Measurements from ENCODE around the gene STIM2.

The STIM2 gene

GRCh38 chr4:26839016-26839415 lies 21.6 kb upstream of the STIM2 start:
- H3K9ac ChIP-seq (ENCODE audit: low read depth, low read length, poor library complexity, severe bottlenecking) = no peak overlapping the region
- no peak overlapping the region for H2AFZ ChIP-seq (ENCODE audit: low read length)
- no peaks in the 10 kb centered on the region for H3K36me3 ChIP-seq (ENCODE audit: insufficient read depth, low read length)
- H3K9me2 ChIP-seq (replicated peaks; ENCODE audit: low read depth, low read length) = no peaks in the 10 kb centered on the region
- peaks cover 5% of the 10 kb centered on the region for H3K27me3 ChIP-seq (ENCODE audit: insufficient read depth, low read length, poor library complexity, severe bottlenecking)
- peaks cover 10% of the 10 kb centered on the region for H3K4me1 ChIP-seq (ENCODE audit: insufficient read depth, low read length, poor library complexity, severe bottlenecking)
- peak overlapping the region; percentile 13 for H3K4me2 ChIP-seq (ENCODE audit: low read depth, low read length, poor library complexity, severe bottlenecking)
- H3K9me3 ChIP-seq (ENCODE audit: insufficient read depth, low read depth, low read length) = no peaks in the 10 kb centered on the region
- H3F3A ChIP-seq (ENCODE audit: low read depth) = no peaks in the 10 kb centered on the region
- H3K4me3 ChIP-seq (ENCODE audit: low read length, poor library complexity, severe bottlenecking) = no peak overlapping the region
- TF ChIP-seq CTCF (conservative IDR thresholded peaks at IDR 0.05; ENCODE audit: low read length) = no peak
- no peak for TF ChIP-seq EZH2phosphoT487 (IDR thresholded peaks at IDR 0.05; ENCODE audit: borderline replicate concordance)
- H3K79me2 ChIP-seq (ENCODE audit: insufficient read depth, low read length) = no peaks in the 10 kb centered on the region
- no peaks in the 10 kb centered on the region for H4K20me1 ChIP-seq (ENCODE audit: insufficient read depth, low read length, poor library complexity, severe bottlenecking)

- Histone ChIP-seq H3K4me2 (ENCODE audit: low read depth, low read length, poor library complexity, severe bottlenecking) (no peak overlapping the region), H3K4me1 (ENCODE audit: insufficient read depth, low read length, poor library complexity, severe bottlenecking) (peaks cover 10% of the 10 kb centered on the region), H3K79me2 (ENCODE audit: insufficient read depth, low read length) (no peaks in the 10 kb centered on the region), H3K9ac (ENCODE audit: low read depth, low read length, poor library complexity, severe bottlenecking) (no peak overlapping the region), H3K36me3 (ENCODE audit: insufficient read depth, low read length) (no peaks in the 10 kb centered on the region), H3K9me2 (replicated peaks; ENCODE audit: low read depth, low read length) (no peaks in the 10 kb centered on the region), H2AFZ (ENCODE audit: low read length) (no peak overlapping the region), H3K27me3 (ENCODE audit: insufficient read depth, low read length, poor library complexity, severe bottlenecking) (peaks cover 5% of the 10 kb centered on the region), H3F3A (ENCODE audit: low read depth) (no peaks in the 10 kb centered on the region), H3K9me3 (ENCODE audit: insufficient read depth, low read depth, low read length) (no peaks in the 10 kb centered on the region), H4K20me1 (ENCODE audit: insufficient read depth, low read length, poor library complexity, severe bottlenecking) (no peaks in the 10 kb centered on the region), H3K4me3 (ENCODE audit: low read length, poor library complexity, severe bottlenecking) (no peak overlapping the region)
- TF ChIP-seq CTCF (conservative IDR thresholded peaks at IDR 0.05; ENCODE audit: low read length) = no peak
- TF ChIP-seq EZH2phosphoT487 (IDR thresholded peaks at IDR 0.05; ENCODE audit: borderline replicate concordance) = no peak
Observed at GRCh38 chr4:26839534-26839951, 21.1 kb upstream of the STIM2 start.

- H3K9me3 ChIP-seq (ENCODE audit: insufficient read depth, low read depth, low read length) = no peaks in the 10 kb centered on the region
- H3F3A ChIP-seq (ENCODE audit: low read depth) = no peaks in the 10 kb centered on the region
- no peak overlapping the region for H2AFZ ChIP-seq (ENCODE audit: low read length)
- no peak overlapping the region for H3K4me3 ChIP-seq (ENCODE audit: low read length, poor library complexity, severe bottlenecking)
- H3K36me3 ChIP-seq (ENCODE audit: insufficient read depth, low read length) = no peaks in the 10 kb centered on the region
- H3K4me1 ChIP-seq (ENCODE audit: insufficient read depth, low read length, poor library complexity, severe bottlenecking) = peaks cover 10% of the 10 kb centered on the region
- TF ChIP-seq CTCF (conservative IDR thresholded peaks at IDR 0.05; ENCODE audit: low read length) (no peak), EZH2phosphoT487 (IDR thresholded peaks at IDR 0.05; ENCODE audit: borderline replicate concordance) (no peak)
- H4K20me1 ChIP-seq (ENCODE audit: insufficient read depth, low read length, poor library complexity, severe bottlenecking) = no peaks in the 10 kb centered on the region
- no peaks in the 10 kb centered on the region for H3K9me2 ChIP-seq (replicated peaks; ENCODE audit: low read depth, low read length)
- no peaks in the 10 kb centered on the region for H3K27me3 ChIP-seq (ENCODE audit: insufficient read depth, low read length, poor library complexity, severe bottlenecking)
- no peaks in the 10 kb centered on the region for H3K79me2 ChIP-seq (ENCODE audit: insufficient read depth, low read length)
- no peak overlapping the region for H3K9ac ChIP-seq (ENCODE audit: low read depth, low read length, poor library complexity, severe bottlenecking)
- no peak overlapping the region for H3K4me2 ChIP-seq (ENCODE audit: low read depth, low read length, poor library complexity, severe bottlenecking)
Observed at GRCh38 chr4:26840786-26841185, 19.9 kb upstream of the STIM2 start.
